Jurkat, Clone E6-1 (cell line): ENCODE data around the gene UBL4A.

ENCODE experiments used
- DNase-seq: peaks from one replicate; pipeline ENCODE4 v3.0.0-alpha.2; 2011; ENCODE audit warnings: low read depth, low spot score
- H3K4me3 ChIP-seq: 2 replicates; pipeline ENCODE4 v1.5.1; 2011; ENCODE audit warnings: mild to moderate bottlenecking, low read length, control low read depth, moderate library complexity

Gene UBL4A

DNA sequence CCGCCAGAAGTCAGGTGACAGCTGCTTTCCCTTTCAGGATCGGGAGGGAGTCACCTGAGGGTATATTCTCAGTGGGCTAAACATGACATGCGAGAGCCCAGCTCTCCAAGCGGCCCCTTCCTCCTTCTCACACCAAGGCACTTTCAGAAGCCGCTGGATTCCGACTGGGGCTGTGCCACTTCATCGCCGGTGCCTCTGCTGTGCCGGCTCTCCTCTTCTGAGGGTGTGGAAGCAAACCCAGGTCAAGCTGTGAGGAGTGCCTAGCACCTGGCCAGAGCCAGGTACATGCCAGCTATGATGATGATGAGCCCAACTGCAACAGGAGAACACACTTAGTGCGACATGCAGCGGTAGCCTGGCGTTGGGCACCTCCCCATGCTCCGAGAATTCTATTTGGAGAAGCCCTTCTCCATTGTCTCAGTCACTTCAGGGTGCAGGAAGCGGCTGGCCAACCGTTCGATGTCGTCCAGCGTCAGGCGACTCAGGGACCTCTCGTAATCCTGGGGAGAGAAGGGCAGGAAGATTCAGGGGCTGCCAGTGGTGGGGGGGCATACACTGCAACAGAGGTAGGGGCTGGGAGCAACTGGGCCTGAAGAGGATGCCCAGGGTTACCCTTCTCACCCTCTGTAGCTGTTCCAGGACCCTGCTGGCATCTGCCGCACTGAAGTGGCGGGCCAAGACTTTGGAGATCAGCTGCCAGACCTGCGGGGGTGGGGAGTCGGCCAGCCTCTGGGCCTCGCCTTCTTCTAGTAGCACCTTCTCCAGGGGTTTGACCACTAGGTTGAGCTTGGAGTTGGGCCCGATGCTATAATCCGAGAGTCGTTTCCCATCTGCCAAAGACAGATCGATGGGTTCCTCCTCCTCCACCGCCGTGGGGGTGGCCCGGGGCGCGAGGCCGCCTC, 1.0 kb downstream of the UBL4A start:
- H3K4me3 ChIP-seq = peak overlapping the region; percentile 66
- no peak for DNase-seq

DNA sequence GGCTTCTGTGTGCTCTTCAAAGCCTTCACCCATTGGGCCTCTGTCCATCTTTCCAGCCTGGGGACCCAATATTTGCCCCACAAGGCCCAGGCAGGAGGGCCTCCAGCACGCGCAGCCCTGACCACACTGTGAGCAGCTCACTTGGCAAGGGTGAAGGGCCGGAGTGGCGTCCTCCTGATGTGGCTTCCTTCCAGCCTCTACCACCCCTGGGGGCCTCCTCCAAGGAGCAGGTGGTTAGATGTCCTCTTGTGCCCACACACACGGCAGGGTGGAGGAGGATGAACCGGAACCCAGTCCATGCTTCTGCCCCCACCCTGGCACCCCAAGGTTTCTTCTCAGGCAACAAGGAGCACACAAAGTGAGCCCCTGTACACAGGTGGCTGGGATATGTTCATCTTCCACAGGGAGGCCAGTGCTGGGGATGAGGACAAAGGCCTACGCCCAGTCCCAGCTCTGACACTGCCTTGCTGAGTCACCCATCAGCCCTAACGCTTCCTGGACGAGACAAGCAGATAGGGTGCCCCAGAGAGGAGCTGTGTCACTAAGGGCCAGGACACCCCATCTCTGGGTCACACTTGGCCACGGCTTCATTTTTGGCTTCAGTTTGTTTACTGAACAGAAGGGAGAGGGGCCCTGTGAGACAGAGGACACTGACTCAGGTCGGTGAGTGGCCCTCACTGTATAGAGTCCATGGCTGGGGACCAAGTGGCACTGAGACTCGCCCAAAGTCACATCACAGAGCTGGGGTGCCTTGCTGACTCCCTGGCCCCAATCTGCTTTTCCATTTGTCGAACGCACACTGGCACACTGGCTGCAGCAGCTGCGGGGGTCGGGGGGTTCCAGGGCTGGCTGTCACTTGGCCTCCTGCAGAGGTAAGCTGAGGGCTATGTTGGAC, 1.9 kb downstream of the UBL4A start:
- no peak for DNase-seq
- H3K4me3 ChIP-seq = no peak overlapping the region

DNA sequence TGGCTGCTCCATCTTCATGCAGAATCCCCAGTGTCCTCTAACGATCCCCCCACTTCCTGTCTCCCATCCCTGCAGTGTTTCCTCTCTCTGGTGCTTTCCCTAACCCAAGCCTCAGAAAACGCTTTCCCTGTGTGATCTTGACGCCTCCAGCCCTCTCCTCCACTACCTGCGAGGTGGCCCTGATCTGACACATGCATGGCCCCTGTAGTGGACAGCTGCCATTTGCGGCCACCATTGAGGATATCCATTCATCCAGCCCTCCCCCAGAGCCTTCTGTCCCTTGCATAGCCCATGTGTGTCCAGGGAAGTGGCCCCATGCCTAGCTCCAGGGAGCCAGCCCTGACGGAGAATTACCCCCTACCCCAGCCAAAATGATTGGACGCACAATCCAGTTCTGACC, 3.1 kb downstream of the UBL4A start:
- no peak overlapping the region for H3K4me3 ChIP-seq
- DNase-seq = no peak

DNA sequence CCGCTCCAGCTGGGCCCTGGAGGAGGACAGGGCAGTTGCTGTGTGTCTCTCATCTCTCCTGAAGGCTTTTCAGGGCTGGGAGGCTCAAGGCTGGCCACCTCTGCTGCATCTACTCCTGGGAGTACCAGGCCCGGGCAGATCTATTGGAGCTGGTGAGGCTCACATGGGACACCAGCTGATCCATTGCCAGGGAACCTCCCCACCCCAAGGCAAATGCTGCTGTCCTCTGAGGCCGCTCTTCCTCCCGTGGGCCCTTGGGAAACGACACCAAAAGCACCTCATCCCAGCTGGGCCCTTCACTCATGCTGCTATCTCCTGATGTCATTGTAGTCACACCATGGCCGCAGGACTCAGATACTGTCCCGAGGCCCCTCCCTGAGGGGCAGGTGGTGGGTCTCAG, 3.6 kb downstream of the UBL4A start:
- no peak for DNase-seq
- H3K4me3 ChIP-seq = no peak overlapping the region

DNA sequence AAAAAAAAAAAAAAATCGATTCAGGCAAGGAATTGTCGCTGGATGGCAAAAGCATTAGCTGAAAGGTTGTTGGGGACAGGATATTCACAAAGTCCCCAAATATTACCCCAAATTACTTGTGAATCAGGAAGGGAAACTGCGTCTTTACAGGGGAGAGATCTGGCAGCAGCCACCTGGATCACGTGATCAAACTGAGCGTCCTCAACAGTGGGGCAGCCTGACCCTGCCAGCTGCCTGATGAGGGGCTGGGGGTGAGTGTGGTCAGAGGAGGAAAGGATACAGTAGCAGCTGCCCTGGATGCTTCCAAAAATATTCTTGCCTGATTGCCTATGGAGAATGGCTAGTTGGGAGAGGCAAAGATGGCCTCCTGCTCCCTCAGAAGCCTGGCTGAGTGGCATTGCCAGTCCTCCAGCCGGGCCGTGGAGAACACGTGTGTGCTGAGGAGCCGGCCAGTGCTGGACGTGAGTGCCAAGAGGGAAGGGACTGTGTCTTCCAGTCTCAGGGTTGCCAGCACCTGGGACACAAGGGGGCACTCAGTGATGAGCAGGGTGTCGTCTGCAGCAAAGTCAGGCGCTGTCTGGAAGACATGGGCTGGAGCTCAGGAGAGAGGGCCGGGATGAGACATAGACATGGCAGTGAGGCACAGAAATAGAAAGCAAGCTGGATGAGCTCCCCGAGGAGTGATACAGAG, 4.4 kb downstream of the UBL4A start:
- no peak overlapping the region for H3K4me3 ChIP-seq
- DNase-seq = no peak

DNA sequence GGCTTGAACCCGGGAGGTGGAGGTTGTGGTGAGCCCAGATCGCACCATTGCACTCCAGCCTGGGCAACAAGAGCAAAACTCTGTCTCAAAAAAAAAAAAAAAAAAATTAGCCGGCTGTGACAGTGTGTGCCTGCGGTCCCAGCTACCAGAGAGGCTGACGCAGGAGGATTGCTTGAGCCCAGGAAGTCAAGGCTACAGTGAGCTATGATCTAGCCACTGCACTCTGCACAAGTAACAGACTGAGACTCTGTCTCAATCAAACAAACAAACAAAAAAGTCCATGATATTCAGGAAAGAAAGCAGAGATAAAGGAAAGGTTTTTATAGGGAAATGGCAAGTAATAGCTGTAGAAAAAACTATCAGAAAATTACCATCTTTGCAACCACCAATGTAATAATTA, 5.2 kb downstream of the UBL4A start:
- no peak overlapping the region for H3K4me3 ChIP-seq
- DNase-seq = no peak

DNA sequence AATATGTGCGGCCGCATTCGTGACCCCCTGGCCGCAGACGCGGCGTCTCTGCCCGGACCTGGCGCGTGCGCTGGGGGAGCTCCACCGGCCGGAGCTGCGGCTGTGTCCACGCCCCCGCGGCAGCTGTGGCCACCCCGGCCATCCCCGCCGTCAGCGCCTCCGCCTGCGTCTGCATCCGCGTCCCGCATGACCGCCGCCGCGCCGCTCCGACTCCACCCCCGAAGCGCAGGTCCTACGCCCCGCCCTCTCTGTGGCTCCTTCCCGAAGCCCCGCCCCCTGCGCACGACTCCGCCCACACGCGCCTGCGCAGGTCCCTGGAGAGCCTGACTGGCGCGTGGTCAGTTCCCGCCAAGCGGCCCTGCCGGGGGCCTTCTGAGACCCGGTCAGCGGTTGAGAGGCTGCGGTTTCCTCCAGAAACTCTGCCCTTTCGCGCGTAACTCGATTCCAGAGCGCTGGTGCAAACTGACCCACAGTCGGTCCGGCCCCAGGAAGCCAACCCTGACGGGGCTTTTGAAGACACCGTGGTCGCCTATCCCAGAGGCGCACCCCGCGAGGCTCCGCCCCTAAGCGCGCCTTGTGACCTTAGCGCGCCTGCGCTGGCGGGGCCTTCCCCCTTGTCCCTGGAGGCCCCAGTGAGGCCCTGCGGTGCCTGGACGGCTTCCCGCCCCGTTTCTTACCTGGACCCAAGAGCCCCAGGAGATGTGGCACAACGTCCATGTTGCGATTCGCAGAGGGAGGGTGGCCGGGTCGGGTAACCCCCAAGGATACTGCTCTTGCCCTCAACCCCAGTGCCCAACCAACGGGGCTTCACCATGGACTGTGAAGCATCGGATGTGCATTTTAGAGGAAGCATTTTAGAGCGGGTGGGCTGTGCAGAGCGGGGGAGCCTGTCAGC, 7.4 kb downstream of the UBL4A start, which contains the start of gene LAGE3:
LAGE3 (minus strand) TSS at position 554 of the 895 bp plus-strand sequence; CDS start at position 188, 366 bp downstream.
- H3K4me3 ChIP-seq = peak within 1 kb of the TSS; percentile 68
- DNase-seq = peak; percentile 82

DNA sequence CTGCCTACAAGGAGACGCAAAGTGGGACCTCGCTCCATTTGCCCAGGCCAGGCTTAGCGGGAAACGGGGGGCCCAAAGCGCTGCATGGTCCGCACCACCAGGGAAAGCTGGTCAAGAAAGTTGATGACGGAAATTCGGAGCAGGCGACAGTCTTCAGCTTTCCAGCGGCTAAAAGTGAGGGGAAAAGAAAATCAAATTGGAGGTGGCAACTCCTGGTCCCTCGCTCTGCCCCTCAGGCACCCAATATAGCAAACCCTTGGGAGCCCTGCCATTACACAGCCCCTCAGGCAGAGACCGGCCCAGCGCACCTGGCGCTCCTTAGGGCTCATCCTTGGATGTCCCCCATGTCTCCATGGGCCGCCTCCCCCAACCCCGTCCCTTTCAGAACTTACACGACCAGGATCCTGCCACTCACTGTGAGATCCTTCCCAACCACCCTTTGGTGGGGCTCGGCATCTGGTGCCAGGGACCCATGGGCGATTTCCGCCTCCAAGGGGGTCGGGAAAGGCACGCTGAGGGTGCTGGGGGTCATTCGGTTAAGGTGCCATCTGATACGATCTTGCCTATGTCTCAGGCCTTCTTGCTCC, 8.4 kb downstream of the UBL4A start:
- peak overlapping the region; percentile 68 for H3K4me3 ChIP-seq
- no peak for DNase-seq

DNA sequence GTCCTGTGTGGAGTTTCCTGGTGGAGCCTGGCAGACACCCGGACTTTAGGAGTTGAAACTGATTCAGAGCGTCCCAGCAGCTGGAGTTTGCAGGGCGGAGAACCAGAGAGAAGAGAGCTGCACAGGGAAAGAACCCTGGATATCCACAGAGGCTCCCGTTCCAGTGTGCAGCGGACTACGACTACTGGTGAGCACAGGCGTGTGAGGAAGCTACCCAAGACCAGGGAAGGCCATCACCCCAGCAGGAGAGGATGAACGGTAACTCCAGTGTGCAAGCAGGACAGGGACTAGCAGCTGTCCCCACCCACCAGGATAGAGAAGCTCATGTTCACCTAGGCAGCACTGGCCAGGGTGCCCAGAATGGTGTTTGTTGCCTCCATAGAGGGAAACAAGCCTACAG, 9.6 kb downstream of the UBL4A start:
- H3K4me3 ChIP-seq = no peak overlapping the region
- no peak for DNase-seq

DNA sequence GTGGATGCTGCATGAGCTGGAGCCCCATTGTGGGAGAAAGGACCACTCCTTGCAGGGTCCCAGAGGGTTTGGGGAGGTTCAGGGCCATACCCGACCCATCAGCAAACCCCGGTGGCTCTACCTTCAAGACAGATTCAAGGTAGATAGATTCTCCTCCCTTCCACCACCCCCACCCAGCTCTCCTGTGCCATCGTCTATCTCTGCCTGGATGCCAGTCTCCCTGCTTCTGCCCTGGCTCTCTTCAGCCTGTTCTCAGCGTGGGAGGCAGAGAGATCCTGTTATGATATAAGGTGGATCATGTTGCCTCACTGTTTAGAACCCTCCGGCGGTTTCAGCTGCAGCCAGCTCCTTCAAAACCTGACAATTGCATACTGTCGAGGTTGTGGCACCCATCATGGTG, 12.7 kb downstream of the UBL4A start:
- DNase-seq = no peak
- no peak overlapping the region for H3K4me3 ChIP-seq

DNA sequence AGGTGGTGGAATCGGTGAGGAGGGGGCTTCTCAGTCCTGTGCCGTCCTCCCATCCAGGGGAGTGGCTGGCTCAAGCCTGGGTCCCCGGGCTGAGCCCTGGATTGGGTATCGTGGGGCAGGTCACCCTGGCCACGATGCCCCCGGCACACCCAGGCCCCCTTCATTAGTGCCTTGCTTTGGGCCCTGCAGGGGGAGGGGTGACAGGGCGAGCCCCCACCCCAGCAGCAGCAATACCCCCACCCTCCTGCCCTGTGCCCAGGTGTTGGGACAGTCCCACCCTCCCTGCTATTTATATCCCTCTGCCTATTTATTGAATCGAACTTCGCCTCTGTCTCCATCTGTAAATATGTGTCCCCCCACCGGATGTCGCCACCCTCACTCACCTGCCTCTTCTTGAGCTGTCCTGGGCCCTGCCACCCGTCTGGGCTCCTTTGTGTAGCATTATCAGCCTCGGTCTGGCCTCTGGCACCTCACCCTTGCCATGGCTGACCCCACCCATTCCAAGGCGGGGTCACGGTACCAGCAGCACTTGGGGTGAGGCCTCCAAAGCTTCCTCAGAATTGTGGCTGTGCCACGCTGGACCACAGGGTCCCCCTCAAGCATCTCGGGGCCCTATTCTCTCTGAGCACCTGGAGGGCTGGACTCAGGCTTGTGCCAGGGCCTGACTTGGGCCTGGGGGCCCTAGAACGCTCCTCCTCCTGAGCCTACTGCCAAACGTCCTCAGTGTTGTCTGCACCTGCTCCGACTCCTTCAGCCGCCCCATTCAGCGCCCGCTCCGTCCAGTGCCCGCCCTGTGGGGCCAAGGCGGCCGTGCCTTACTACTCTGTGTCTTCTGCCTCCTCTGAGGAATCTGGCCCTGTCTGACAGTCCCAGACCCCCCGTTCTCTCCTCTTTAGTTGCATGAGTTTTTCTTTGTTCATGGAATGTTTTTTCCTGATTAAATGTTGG, 13.5 kb downstream of the UBL4A start:
- H3K4me3 ChIP-seq = no peak overlapping the region
- no peak for DNase-seq

DNA sequence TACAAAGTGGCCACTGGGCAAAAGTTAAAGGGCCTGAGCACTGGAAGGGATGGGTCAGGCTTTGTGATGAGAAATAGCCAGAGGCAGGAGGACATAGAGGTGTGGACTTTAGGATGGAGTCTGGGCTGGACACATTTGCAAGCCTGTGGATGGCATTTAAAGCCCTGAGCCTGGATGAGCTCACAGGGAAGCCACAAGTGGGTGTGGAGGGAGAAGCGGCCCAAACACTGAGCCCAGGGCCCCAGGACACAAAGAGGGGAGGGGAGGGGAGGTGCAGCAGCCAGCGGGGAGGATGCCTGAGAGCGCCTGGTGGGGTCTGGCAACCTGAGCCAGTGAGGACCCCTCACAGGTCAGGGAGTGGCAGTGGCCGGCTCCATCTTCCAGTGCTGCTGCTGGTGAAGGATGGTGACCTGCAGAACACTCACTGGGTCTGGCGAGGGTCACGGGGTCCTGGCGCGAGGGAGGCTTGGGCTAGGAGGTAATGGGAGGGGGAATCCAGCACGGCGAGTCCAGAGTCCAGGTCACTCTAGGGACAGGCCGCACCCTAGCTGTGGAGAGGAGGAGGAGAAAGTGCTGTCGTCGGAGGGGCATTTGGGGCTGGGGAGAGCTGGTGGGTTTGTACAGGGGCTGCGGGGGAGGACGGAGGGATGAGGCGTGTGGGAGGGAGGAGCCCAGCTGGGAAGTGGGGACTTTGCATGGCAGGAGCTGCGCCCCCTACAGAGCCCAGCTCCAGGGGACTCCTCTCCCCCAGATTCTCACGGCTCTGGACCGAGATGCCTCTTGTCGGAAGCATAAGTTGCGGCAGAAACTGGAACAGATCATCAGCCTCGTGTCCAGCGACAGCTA, 14.4 kb downstream of the UBL4A start:
- DNase-seq = no peak
- H3K4me3 ChIP-seq = no peak overlapping the region

DNA sequence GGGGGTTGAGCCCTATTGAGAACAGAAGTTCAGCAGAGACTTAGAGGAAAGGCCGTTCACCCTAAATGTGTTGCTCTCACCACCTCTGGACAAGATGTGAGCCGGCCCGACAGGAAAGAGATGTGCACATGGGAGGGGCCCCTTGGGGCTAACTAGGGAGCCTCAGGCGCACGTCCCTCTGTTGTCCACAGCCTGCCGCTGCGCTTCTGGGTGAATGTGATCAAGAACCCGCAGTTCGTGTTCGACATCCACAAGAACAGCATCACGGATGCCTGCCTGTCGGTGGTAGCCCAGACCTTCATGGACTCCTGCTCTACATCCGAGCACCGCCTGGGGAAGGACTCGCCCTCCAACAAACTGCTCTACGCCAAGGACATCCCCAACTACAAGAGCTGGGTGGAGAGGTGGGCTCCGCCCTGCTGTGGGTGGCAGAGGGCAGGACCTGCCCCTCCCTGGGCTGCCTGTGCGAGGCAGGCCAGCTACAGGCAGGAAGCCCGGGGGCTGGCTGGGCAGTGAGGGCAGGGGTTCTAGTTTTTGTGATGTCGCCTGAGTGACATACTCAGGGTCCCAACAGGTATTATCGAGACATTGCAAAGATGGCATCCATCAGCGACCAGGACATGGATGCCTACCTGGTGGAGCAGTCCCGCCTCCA, 15.4 kb downstream of the UBL4A start:
- no peak for DNase-seq
- no peak overlapping the region for H3K4me3 ChIP-seq

DNA sequence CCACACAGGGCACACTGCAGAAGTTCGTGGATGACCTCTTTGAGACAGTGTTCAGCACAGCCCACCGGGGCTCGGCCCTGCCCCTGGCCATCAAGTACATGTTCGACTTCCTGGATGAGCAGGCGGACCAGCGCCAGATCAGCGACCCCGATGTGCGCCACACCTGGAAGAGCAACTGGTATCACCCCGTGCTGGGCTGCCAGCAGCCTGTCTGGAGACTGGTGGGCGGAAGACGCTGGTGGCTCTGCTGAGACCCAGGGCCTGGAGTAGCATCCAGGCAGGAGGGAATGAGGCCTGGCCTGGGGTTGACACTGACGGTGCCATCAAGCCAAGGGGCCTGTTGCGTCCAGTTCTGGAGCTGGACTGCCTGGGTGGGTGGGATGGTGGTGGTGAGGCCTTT, 16.0 kb downstream of the UBL4A start:
- H3K4me3 ChIP-seq = no peak overlapping the region
- no peak for DNase-seq

DNA sequence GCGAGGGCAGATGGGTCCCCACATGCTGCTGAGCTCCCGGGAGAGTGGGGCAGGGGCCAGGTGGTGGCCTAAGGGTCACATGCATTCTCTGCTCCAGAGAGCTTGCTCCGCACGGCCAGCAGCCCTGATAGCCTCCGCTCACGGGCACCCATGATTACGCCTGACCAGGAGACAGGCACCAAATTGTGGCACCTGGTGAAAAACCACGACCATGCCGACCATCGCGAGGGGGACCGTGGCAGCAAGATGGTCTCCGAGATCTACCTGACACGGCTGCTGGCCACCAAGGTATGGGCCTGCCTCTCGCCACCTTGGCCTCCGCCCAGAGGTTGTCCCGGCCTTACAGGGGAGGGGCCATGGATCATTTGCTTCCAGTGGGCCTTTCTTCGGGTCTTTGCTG, 16.5 kb downstream of the UBL4A start:
- no peak overlapping the region for H3K4me3 ChIP-seq
- DNase-seq = no peak

DNA sequence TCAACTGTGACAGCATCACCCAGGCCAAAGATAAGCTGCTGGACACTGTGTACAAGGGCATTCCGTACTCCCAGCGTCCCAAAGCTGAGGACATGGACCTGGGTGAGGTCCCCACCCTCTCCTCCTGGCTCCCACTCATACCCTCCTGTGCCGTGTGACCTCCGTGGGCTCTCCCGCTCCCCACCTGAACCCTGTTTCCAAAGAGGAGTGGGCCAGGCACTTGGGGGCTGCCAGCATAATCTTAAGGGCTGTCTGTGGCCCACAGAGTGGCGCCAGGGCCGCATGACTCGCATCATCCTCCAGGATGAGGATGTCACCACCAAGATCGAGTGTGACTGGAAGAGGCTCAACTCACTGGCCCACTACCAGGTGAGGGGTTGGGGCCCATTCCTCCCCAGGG, 17.3 kb downstream of the UBL4A start:
- H3K4me3 ChIP-seq = no peak overlapping the region
- no peak for DNase-seq
